HG03175 (cell line): ENCODE measurements around the gene TARS3.

ENCODE experiments used
- ATAC-seq: cut with Tn5 transposase; IDR thresholded peaks from one replicate; pipeline ENCODE4 v1.9.1; 2021; ENCODE audit warnings: mild to moderate bottlenecking, moderate library complexity; ENCODE audit not compliant: unreplicated experiment

TARS3 gene

GRCh38 chr15:101625980-101626379 lies 98.3 kb downstream of the TARS3 start:
- ATAC-seq = no peak

- ATAC-seq = no peak
Observed at GRCh38 chr15:101625184-101625583, 99.1 kb downstream of the TARS3 start.

GRCh38 chr15:101623367-101624304 lies 100.6 kb downstream of the TARS3 start:
- ATAC-seq = no peak

- ATAC-seq = no peak
Observed at GRCh38 chr15:101621961-101622360, 102.3 kb downstream of the TARS3 start.

- ATAC-seq = no peak
Observed at GRCh38 chr15:101620671-101621070, 103.6 kb downstream of the TARS3 start.

- no peak for ATAC-seq
Observed at GRCh38 chr15:101619615-101619865, 104.7 kb downstream of the TARS3 start.

GRCh38 chr15:101618851-101619614 lies 105.2 kb downstream of the TARS3 start:
- no peak for ATAC-seq

- no peak for ATAC-seq
Observed at GRCh38 chr15:101618076-101618475, 106.2 kb downstream of the TARS3 start.

GRCh38 chr15:101617390-101617965 lies 106.8 kb downstream of the TARS3 start:
- ATAC-seq = no peak

- ATAC-seq = no peak
Observed at GRCh38 chr15:101615986-101616848, 108.1 kb downstream of the TARS3 start.

- ATAC-seq = no peak
Observed at GRCh38 chr15:101615414-101615985, 108.8 kb downstream of the TARS3 start.

GRCh38 chr15:101614761-101615160 lies 109.5 kb downstream of the TARS3 start:
- ATAC-seq = no peak

GRCh38 chr15:101614001-101614585 lies 110.2 kb downstream of the TARS3 start:
- no peak for ATAC-seq

GRCh38 chr15:101613130-101614000 lies 110.9 kb downstream of the TARS3 start:
- no peak for ATAC-seq

GRCh38 chr15:101612676-101613075 lies 111.6 kb downstream of the TARS3 start:
- no peak for ATAC-seq

- ATAC-seq = no peak
Observed at GRCh38 chr15:101611580-101612299, 112.5 kb downstream of the TARS3 start.

- no peak for ATAC-seq
Observed at GRCh38 chr15:101611007-101611406, 113.3 kb downstream of the TARS3 start.

- no peak for ATAC-seq
Observed at GRCh38 chr15:101610611-101611000, 113.7 kb downstream of the TARS3 start.
